IPS DF 4.7 (cell line): ENCODE results near the gene METTL3.
"Not testable (repeated sequence)": the region's sequence is repeated elsewhere in the genome, so short reads cannot be mapped to it uniquely, and the experiment has no call there.

Experiments used
- DNase-seq: peaks from one replicate; pipeline ENCODE4 v3.0.0-alpha.2; 2013; ENCODE audit warnings: low spot score; ENCODE audit errors: extremely low read depth

METTL3 gene

DNA sequence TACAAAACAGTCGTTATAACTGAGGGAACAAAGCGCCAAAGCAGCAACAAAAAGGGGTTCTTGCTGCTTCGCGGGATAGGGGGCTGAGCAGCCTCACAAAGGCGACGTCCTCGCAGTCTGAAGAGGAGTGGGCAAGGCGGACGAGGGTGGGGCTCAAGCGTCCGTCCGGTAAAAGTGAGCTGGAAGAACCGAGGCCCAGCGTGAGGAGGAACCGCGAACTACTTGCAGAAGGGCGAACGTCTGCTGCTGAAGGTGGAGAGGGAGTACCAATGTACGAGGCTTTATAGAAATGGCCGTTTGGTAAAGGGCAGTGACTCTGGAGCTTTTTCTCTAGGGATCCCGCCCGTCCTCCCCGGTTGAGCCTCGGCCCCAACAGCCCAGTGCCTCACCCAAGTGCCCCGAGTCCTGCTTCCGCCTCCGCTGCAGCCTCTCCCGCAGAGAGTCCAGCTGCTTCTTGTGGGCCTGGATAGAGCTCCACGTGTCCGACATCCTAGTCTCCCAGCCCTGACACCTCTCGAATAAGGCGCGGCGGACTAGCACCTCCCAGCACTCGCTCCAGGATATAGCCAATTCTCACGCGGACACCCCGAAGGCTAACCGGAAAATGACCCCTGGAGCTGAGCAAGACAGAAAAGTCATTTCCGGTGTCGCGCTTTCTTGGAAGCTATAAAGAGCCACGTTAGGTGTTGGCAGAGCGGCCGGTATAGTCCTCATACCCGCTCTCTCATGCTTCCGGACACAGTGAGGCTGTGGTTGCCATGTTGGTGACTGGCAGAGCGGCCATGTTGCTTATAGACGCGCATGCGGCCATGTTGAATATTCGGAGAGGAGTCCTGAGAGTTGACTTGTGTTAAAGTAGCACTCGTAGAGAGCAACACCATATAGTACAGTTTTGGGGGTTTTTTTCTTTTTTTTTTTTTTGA lies at the start of gene METTL3:
Gene METTL3, minus strand, starts transcription at position 606 of the 923 bp plus-strand sequence. Its CDS starts 117 bp downstream, at position 489.
- DNase-seq, result peak; percentile 98

DNA sequence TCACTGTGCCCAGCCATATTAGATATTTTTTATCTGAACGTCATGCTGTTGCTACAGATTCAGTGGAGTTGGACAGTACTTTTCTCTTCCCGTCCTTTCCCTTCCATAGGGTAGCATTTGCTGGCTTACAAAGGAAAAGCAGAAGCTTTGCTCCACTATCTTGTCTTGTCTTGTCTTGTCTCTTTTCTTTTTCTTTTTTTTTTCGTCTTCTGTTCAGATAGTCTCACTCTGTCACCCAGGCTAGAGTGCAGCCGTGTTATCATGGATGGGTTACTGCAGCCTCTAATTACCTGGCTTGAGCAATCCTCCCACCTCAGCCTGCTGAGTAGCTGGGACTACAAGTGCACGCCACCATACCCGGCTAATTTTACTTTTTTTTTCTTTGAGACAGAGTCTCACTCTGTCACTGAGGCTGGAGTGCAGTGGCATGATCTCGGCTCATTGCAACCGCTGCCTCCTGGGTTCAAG lies 47.6 kb upstream of the METTL3 start:
- DNase-seq, result no peak

DNA sequence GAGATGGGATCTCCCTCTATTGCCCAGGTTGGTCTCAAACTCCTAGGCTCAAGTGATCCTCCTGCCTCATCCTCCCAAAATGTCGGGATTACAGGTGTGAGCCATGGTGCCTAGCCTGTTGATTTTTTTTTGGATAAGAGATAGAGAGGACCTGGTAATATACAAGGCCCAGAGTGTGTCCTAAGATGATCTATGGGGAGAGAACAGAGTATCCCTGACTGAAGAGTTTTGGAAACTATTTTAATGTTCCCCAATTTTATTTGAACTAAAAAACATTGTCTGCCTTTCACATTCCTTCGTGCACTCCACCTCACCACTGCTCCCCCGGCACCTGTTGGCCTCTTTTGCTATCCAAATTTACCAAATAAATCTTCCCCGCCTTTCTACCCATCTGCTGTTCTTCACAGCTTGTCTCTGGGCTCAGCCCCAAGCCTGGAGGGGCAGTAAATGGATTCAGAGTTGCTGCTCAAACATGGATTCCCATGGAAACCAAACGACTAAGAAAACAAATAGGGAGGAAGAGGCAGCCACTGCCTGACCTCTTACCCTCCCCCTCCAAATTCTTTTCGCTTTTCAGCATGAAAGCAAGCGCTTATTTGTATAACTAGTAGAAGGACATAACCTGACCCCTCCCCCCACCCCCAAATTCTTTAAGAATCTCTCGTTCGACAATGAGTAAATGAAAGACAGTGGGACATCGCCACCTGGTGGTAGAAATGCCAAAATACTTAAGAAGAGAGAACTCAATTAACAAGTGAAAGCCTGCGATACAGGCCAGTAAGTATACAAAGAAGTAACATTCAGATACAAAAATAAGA lies 46.2 kb upstream of the METTL3 start:
- DNase-seq, result peak; percentile 99

DNA sequence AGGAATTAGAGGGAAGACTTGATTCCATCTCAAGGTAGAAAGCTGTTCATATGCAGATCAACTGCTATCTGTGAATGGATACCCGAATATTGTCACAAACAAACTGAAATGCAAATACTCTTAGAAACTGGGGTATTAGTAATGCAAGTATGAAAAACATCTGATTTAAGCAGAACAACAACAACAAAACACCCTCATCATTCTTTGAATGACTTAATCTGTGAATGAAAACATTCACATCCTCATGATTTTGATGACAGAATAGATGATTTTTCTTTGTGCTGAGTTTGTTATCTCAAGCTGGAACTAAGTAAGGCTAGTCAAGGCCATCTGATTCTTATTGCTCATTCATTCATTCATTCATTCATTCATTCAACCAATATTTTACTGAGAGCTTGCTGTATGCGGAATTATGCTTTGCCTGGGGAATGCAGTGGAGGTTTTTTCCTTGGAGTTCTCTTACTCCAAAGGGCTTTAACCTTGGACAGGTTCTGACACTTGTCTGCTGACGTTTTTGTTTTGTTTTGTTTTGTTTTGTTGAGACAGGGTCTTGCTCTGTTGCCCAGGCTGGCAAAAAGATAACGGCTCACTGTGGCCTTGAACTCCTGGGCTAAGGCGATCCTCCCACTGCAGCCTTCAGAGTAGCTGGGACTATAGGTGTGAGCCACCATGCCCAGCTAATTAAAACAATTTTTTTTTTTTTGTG lies 45.4 kb upstream of the METTL3 start:
- DNase-seq, result no peak

- no peak for DNase-seq
These were observed 42.1 kb upstream of the METTL3 start for GRCh38 chr14:21553266-21553665.

- DNase-seq, result not testable (repeated sequence)
These were observed 33.4 kb upstream of the METTL3 start for GRCh38 chr14:21544588-21544987.

DNA sequence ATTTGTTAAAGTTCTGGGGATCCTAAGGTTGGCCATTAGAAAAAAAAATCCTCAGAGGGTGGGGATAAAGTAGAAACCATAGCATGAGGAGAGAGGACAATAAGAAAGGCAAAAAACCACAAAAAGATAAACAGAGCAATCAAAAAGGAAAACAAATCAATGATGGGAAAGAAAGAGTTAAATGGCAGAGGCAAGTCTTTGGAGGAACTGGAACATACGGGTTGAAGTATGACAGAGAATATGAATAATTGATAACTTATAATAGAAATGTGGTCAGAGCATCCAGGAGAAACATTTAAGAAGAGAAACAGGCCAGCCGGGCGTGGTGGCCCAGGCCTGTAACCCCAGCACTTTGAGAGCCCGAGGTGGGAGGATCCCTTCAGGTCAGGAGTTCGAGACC lies 32.8 kb upstream of the METTL3 start:
- DNase-seq, result no peak

DNA sequence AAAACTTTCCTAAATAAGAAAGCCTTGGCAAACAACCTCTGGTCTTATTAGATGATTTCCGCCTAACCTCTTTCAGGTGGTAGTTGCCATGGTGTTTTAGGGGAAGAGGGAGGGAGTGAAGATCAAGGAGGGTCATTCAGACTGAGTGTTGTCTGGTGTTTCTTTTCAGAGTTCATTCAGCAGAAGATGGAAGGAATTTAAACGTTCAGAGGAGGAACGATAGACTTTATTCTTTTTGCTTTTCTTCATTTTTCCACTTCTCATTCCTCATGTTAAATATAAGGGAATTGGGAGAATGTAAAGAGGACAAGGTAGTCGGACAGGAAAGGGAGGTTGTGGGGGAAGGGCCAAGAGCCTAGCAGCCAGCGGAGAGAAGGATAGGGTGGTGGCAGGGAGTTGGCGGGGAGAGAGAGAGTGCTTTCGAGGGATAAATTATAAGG lies 32.4 kb upstream of the METTL3 start:
- DNase-seq, result no peak

GRCh38 chr14:21541413-21542074 lies 30.4 kb upstream of the METTL3 start:
- DNase-seq, result no peak

DNA sequence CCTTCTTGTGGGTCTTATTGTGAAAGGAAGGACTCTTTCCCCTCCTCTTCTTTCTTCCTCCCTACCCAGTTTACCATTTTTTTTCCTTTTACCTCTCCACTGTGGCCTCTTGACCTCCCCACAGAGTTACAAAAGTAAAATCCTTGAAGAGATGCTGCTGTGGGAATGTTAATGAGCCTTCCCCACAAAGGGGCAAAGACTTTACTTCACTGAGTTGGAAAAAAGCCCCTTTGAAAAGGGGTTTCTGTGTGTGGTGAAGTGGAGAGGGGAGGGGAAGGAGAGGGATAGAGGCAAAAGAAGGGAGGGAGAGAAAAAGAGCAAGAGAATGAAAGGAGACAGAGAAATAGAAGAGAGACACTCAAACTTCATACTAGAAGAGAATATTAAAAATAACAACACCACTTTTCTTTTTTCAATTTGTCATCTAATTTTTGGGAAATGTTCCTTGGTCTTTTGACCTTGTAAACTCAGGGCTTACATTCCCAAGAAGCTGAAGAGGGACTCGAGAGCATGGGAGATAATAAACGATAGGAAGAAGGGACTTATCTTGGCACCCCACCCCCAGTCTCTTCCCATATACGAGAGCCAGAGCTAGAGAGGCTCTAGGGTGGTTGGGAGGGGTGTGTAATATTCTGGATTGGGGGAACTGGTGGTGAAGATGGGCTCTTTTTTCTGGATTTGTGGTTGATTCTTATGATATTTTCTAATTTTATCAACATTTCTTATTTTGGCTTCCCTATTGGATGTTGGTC lies 28.2 kb upstream of the METTL3 start:
- no peak for DNase-seq

- no peak for DNase-seq
These were observed 25.9 kb upstream of the METTL3 start for GRCh38 chr14:21537090-21537424.

- no peak for DNase-seq
These were observed 25.4 kb upstream of the METTL3 start for GRCh38 chr14:21536418-21537089.

DNA sequence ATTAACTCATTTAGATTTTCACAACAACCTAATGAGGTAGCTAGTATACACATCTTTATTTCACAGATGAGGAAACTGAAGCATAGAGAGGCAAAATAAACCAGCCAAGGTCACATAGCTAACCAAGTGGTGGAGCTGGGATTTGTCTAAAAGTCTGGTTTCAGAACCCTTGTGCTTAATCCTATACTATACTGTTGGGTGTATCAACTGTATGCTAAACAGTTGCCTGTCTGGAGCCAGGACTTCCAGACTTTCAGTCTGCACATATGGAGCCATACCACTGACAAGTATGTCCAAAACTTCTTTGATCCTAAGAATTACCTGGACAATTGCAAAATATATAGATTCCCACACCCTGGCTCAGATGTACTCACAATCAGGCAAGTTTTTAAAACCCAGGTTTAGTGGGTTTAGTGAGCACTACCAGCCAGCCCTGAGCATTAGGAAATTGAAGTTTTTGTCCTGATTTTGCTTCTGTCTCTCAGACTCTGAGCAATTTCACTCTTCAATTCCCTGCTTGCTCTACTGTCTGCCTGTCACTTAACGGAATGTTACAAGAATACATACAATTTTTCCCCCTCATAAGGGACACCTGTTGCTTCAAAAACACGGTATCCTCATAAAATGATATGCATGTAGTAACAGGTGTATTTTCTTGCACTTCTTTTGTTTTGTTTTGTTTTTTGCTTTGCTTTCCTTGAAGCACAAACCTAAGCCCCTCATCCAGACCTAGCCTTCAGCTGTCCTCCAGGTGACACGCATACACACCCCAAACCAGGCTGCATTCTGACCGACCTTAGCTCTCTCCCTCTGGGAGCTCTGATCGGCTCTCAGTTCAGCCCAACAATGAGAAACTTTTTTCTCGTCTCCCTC lies 24.6 kb upstream of the METTL3 start:
- DNase-seq, result no peak

DNA sequence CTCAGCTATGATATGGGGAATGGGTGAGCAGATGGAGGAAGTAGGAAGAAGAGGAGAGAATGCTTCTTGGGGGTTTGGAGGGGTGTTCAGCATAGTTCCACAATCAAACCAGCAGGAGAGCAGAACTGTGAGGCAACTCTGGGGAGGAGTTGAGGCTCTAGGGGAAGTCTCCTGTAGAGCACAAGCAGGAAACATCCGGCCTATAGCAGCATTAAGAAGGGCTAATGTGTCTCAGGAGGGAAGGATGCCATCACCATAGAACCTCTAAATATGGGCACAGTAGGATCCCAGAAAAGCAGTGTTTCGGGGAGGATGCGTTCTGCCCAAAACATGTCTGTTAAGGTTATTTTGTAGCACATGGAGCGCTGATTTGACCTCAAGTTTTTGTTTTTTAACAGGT lies 23.4 kb upstream of the METTL3 start:
- peak; percentile 90 for DNase-seq

- DNase-seq, result no peak
These were observed 22.2 kb upstream of the METTL3 start for GRCh38 chr14:21533294-21533693.

DNA sequence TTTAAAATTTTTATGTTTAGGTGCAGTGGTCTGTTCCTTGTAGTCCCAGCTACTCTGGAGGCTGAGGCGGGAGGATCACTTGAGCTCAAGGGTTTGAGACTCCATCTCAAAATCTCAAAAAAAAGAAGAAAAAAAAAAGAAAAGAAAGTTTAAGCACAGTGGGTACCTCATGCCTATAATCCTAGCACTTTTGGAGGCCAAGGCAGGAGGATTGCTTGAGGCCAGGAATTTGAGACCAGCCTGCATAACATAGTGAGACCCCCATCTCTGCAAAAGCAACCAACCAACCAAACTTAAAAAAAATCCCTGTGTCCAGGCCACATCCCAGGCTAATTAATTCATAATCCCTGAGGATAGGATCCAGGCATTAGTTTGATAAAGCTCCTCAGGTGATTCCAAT lies 18.4 kb upstream of the METTL3 start:
- DNase-seq, result no peak

- DNase-seq, result no peak
These were observed 17.5 kb upstream of the METTL3 start for GRCh38 chr14:21528381-21529348.

- DNase-seq, result no peak
These were observed 16.2 kb upstream of the METTL3 start for GRCh38 chr14:21527318-21527679.
